DMS 273 treated with DMSO at 0.1 percent for 48 hours (cell line): ENCODE data around the gene VRTN.
"Not testable (repeated sequence)": the region's sequence is repeated elsewhere in the genome, so short reads cannot be mapped to it uniquely, and the experiment has no call there.

ENCODE experiments used
- DNase-seq: peaks from one replicate; lab custom pipeline; 2025; lab: John Stamatoyannopoulos, UW

The VRTN gene

DNA sequence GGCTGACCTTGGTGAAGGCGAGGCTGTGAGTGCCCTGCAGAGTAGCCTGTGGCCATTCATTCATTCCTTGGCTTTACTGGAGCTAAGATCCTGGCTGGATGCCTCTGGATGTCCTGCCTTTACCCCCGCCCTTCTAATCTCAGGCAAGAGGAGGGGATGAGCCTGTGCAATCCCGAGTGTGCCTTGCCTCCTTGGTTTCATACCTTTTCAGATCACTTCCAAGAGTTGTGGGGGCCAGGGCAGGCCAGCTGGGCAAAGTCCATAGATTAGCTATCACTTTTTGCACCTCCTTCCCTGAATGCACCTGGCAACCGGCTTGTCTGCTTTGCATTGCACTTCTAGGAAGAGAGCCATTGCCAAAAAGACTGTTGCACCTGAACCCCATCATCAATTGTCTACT lies 1.5 kb downstream of the VRTN start:
- DNase-seq: no peak

DNA sequence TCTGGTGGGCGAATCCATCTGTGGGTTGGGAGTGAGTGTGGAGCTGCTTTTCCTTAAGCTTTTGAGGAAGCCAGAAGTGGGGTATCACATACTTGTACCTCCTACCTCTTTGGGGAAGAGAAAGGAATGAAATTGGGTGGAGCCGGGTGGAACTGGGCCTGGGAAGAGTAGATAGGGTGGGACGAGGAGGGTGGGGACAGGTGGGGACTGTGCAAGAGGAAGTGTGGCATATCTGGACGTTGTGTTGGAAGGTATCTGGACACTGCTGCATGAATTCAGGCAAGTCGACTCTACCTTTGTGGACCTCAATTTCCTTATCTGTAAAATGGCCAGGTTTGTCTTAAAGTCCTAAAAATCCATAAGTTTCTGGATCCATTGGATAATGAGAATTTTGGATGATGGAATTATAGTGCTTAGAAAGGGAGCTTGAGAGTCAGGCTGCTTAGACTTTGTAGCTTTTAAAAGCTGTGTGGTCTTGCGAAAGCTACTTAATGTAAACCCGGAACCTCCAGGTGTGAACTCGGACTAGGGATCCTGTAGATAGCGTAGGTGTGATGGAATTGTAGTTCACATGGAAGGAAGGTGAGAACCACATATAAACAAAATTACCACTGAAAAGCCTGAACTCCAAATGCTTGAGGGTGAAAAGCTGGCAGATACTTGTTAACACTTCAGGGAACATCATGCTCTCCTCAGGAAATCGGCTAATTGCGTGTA lies 2.1 kb downstream of the VRTN start:
- no peak for DNase-seq

DNA sequence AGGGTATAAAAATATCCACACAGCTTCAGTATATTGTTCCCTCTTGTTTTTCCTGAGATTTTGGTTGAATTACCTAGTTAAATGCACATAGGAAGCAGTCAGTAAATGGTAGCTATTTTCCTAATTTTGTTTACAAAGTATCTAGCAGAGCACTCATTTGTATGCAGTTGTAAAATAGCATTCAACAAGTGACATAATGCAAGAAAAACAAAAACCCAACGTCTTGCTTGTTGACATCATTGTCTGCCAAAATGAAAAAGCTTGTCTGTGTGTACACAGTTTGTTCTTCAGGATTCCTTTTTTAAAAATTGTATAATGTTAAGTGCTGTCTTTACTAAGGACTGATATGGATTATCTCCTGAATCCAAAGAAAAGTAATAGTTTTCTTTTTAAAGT lies 2.7 kb downstream of the VRTN start:
- DNase-seq: no peak

DNA sequence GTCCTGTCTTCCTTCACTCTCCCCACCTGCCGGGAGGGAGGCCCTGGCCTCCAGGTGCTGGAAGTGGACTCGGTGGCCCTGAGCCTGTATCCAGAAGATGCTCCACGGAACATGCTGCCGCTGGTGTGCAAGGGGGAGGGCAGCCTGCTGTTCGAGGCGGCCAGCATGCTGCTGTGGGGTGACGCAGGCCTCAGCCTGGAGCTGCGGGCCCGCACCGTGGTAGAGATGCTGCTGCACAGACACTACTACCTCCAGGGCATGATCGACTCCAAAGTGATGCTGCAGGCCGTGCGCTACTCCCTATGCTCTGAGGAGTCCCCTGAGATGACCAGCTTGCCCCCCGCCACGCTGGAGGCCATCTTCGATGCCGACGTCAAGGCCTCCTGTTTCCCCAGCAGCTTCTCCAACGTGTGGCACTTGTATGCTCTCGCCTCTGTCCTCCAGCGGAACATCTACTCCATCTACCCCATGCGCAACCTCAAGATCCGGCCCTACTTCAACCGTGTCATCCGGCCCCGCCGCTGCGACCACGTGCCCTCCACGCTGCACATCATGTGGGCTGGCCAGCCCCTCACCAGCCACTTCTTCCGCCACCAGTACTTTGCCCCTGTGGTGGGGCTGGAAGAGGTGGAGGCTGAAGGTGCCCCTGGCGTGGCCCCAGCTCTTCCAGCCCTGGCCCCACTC lies 8.8 kb downstream of the VRTN start:
- no peak for DNase-seq

DNA sequence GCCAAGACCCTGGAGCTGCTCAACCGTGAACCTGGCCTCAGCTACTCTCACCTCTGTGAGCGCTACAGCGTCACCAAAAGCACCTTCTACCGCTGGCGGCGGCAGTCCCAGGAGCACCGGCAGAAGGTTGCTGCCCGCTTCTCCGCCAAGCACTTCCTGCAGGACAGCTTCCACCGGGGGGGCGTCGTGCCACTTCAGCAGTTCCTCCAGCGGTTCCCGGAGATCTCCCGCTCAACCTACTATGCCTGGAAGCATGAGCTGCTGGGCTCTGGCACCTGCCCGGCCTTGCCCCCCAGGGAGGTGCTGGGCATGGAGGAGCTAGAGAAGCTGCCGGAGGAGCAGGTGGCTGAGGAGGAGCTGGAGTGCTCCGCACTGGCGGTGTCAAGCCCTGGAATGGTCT lies 9.3 kb downstream of the VRTN start:
- no peak for DNase-seq

DNA sequence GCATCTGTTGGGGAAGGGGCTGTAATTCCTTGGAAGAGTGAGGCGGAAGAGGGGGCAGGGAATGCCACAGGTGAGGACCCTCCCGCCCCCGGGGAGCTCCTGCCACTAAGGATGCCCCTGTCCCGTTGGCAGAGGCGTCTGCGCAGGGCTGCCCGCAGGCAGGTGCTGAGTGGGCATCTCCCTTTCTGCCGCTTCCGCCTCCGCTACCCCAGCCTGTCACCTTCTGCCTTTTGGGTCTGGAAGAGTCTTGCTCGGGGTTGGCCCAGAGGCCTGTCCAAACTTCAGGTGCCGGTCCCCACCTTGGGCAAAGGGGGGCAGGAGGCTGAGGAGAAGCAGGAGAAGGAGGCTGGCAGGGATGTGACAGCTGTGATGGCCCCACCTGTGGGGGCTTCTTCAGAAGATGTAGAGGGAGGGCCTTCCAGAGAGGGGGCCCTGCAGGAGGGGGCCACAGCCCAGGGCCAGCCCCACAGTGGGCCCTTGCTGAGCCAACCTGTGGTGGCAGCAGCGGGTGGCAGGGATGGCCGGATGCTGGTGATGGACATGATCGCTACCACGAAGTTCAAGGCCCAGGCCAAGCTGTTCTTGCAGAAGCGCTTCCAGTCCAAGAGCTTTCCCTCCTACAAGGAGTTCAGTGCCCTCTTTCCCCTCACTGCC lies 10.0 kb downstream of the VRTN start:
- no peak for DNase-seq

DNA sequence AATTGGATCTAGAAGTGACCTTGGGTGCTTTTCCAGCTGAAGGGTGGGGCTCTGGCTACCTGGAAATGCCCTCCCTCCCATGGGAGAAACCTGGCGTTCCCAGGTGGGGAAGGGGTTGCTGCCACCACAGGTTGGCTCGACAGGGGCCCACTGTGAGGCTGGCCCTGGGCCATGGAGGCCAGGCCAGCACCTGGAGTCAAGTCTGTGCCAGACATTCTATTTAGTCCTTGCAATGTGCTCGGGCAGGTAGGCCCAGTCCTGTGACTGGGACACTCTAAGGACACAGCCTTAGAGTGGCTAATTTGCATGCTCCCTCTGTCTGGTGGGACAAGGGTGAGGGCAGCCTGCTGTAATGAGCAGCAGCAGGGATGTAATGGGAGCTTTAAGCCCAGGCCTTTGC lies 11.9 kb downstream of the VRTN start:
- DNase-seq: no peak

DNA sequence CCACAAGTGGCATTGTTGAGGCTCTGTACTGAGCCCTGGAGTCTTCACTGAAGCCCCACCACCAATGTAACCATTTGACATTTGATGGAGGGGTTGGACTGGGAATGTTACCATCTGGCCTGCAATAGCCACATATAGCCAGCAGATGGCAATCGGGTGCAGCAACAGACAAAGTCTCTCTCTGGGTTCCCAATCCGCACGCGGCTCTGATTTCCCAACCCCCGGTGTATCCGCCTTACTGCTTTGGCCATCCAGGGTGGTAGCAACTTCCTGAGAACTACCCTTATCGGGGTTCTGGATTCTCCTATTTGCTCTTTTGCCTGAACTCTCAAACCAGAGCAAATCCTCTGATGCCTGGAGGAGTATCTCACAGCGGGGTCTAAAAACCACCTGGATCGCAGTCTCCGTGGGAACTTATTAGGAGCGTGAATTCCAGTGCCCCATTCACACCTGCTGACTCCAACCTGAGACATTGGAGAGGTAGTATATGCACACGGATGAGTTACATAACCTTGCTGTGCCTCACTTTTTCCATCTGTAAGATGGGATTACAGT lies 14.2 kb downstream of the VRTN start:
- DNase-seq: peak; percentile 20

DNA sequence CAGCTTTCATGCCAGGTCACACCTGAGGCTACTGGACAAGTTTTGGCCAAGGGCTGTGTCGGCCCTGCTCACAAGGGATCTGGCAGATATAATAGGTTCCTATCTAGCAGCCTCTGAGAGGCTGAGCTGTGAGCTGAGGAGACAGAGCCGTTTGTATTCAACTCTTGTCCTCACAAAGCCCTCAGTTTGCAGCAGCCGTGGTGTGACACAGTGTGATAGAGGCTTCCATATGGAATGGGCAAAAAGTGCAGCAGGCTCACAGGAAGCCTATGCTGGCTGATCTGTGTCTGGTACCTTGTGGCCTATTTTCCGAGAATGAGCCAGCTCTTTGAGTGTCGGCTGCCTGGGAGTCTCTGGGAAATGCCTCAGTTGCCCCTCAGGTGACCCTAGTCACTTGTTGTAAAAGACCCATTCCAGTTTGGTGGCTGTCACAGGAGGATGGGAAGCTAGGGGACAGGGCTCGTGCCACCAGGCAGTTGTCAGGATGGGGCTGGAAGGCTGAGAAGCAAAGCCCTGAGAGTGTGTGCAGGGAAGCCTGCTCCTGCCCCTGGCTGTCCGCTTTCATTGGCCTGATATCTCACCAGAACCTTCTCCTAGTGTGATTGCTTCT lies 16.1 kb downstream of the VRTN start:
- DNase-seq: no peak

DNA sequence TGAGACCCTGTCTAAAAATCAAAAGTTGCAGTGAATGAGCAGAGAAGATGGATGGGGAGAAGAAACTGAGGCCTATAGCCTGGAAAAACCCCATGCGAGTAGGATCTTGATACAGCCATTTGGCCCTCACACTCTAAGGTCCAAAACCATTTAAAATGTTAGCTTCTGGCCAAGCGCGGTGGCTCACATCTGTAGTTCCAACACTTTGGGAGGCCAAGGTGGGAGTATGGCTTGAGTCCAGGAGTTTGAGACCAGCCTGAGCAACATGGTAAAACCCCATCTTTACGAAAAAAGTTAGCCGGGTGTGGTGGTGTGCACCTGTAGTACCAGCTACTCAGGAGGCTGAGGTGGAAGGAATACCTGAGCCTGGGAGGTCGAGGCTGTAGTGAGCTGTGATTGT lies 19.8 kb downstream of the VRTN start:
- DNase-seq: no peak

DNA sequence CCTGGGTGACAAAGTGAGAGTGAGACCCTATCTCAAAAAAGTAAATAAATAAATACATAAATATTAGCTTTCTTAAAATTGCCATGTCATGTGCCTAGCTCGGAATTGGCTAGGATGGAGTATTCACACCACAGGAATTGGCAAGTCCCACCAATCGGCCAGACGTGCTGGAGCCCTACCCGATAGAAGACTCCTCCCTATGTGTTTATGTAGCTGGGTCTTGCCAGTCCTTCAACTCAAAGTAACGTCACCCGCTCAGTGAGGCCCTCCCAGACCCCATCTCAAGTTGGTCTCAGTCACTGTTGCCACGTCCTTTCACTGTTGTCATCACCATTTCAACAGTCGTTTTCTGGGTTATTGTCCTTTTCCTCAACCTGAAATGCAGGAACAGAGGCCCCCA lies 20.2 kb downstream of the VRTN start:
- DNase-seq: no peak

DNA sequence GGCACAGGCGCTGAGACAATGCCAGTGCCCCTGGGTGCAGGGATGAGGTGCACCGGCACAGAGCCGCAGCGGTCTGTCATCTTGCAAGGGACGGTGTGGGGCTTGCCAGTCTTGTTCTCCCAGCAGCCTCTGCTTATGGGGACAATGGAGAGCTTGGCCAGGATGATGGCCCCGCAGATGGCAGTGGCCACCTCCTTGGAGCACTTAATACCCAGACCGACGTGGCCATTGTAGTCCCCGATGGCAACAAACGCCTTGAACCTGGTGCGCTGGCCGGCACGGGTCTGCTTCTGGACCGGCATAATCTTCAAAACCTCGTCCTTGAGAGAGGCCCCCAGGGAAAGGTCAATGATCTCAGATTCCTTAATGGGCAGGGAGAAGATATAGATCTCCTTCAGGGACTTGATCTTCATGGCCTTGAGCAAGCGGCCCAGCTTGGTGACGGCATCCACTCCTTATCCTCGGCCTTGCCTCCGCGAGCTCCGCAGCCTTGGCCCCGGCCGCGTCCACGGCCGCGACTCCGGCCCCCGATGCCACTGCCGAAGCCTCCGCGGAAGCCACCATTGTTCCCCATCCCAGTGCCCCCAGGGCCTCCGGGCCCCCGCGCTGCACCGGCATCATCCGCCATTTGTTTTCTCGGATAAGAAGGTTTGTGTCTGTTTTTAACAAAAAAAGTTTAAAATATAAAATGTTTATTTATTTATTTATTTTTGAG lies 29.9 kb downstream of the VRTN start:
- no peak for DNase-seq

DNA sequence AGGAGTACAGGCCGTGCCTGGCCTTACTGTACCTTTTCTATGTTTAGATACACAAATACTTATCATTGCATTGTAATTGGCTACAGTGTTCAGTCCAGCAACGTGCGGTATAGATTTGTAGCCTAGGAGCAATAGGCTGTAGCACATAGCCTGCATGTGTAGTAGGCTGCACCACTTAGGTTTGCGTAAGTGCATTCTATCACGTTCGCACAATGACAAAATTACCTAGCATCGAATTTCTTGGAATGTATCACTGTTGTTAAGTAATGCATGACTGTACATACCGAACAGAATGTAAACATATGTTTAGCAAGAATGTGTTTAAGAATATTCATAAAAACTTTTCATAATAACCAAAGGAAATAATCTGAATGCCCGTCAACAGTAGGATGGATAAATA lies 31.9 kb downstream of the VRTN start:
- DNase-seq: no peak

DNA sequence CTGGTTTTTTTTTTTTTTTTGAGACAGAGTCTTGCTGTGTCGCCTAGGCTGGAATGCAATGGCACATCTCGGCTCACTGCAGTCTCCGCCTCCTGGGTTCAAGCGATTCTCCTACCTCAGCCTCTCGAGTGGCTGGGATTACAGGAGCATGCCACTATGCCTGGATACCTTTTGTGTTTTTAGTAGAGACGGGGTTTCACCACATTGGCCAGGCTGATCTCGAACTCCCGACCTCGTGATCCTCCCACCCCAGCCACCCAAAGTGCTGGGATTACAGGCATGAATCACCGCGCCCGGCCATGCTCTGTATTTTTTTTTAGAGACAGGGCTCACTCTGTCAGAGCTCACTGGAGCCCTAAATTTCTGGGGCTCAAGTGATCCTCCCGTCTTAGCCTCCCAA lies 32.6 kb downstream of the VRTN start:
- no peak for DNase-seq

DNA sequence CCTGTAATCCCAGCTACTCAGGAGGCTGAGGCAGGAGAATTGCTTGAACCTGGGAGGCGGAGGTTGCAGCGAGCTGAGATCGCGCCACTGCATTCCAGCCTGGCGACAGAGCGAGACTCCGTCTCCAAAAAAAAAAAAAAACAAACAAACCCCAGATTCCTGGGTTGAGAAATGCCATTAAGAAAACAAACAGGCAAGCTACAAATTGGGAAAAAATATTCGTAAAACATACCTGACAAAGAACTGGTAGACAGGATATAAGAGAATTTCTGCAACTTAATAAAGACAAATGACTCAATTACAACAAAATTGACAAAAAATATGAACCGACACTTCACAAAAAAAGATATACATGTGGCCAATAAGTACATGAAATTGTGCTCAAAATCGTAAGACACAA lies 33.3 kb downstream of the VRTN start:
- not testable (repeated sequence) for DNase-seq

DNA sequence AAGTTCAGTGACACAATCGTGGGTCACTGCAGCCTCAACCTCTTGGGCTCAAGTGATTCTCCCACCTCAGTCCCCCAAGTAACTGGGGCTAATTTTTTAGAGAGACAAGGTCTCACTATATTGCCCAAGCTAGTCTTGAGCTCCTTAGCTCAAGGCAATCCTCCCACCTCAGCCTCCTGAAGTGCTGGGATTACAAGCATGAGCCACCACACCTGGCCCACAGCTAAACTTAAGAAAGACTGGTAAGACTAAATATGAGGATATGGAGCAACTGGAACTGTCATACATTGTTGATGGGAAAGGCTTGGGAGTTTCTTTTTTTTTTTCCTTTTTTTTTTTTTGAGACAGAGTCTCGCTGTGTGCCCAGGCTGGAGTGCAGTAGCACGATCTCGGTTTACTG lies 34.0 kb downstream of the VRTN start:
- no peak for DNase-seq

DNA sequence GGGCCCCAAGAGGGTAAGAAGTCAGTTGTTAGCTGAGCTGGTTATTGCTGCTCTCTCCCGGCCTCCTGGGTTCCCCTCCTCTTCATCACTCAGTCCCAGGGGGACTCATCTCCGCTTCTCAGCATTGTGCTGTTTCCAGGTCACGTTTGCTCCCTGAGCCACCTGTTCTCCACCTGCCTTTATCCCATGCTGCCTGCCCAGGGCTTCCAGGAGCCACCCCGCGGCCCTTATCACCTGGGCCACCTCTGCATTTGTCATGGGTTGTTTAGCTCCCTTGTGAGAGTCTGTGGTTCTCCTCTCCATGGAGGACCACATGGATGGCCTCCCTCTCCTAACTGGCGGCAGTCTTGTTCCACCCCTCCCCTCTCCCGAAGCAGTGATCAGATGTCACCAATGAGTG lies 41.7 kb downstream of the VRTN start:
- no peak for DNase-seq

DNA sequence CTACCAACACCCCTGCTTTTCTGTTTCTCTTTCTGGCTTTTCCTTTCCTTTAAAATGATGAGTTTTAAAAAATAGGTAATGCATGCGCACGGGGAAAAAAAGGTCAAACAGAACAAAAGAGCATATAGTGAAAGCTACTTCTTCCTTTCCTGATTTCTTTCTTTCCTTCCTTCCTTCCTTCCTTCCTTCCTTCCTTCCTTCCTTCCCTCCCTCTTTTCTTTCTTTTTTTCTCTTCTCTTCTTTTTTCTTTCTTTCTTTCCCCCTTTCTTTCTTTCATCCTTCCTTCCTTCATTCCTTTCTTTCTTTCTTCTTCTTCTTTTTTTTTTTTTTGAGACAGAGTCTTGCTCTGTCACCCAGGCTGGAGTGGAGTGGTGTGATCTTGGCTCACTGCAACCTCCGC lies 42.2 kb downstream of the VRTN start:
- not testable (repeated sequence) for DNase-seq

DNA sequence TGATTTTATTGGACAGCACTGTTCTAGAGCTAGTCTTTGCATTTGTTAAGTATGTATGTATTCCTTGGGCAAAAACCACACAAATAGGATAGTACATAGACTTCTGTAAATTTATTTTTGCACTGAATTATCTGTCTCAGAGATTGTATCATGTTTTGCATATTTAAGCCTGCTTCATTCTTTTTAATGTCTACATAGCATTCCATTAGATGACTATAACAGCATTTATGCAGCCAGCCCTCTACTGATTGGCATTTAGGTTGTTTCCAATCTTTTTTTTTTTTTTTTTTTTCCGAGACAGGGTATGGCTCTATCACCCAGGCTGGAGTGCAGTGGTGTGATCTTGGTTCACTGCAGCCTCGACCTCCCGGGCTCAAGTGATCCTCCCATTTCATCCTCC lies 43.2 kb downstream of the VRTN start:
- no peak for DNase-seq

DNA sequence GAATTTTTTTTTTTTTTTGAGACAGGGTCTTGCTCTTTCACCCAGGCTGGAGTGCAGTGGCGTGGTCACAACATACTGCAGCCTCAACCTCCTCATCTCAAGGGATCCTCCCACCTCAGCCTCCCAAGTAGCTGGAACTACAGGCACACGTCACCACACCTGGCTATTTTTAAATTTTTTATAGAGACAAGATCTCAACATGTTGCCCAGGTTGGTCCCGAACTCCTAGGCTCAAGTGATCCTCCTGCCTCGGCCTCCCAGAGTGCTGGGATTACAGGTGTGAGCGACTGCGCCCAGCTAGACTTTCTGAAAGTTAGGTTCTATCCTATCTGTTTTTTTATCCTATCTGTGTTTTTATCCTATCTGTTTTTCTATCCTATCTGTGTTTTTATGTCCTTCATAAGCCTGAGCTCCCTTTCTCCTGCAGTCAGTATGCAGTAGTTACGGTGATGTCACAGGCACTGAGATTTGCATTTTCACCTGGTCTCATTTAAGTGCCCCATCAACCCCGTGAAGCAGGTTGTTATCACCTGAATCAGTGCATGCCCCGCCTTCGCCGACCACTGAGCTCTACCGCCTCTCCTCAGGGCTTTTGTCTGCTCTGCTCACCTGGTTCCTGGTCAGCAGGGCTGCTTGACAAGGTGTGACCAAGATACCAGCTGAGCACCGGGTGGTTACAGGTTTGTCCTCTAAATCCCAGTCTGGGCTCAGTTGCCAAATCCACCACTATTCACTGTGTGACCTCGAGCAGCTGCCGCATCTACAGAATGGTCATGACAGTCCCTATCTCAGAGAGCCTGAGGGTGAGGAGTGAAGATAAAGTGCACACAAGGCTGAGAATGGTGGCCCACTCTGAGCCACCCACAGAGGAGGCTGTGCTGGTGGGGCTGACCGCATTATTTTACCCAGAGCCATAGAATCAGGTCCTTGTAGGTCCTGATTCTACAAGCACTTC lies 44.6 kb downstream of the VRTN start:
- no peak for DNase-seq

DNA sequence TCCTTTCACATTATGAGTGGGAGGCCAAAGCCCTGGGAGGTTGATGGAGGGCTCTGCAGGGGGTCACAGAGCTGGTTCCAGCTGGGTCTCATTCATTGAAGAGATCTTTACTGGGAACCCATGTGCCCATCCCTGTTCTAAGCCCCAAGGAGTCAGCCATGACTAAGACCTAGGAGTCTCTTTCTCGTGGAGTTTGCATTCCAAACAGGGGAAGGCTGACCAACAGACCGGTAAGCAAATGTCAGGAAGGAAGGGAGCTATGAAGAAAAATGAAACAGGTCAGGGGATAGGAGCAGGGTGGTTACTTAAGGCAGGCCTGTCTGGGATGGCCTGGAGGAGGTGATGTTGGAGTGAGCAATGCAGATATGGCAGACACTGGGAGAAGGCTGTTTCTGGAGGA lies 46.3 kb downstream of the VRTN start:
- DNase-seq: no peak
